Hepatocyte (in vitro differentiated cells): ENCODE data around the gene SAMD11. TPM values are rescaled to one million over a fixed set of nuclear protein-coding genes. Genes with fewer than 3 reads are reported as not detected.

Source experiments
- DNase-seq: peaks from one replicate; pipeline ENCODE4 v3.0.0-alpha.2; 2016; ENCODE audit warnings: low spot score
- H2AFZ ChIP-seq: fragments of 200-600 bp; sonication (generic); 2 replicates; pipeline ENCODE4 v1.6.0; 2016; ENCODE audit warnings: antibody characterized with exemption, mild to moderate bottlenecking
- H3K27ac ChIP-seq: fragments of 200-600 bp; sonication (generic); 2 replicates; pipeline ENCODE4 v1.5.1; 2016; ENCODE audit warnings: mild to moderate bottlenecking
- H3K27me3 ChIP-seq: fragments of 200-600 bp; sonication (generic); 2 replicates; pipeline ENCODE4 v1.6.1; 2016
- H3K36me3 ChIP-seq: fragments of 200-600 bp; sonication (generic); replicated peaks from 2 replicates; pipeline ENCODE4 v1.5.1; 2016; ENCODE audit warnings: low read depth; ENCODE audit not compliant: insufficient read depth
- H3K4me1 ChIP-seq: fragments of 200-600 bp; sonication (generic); 2 replicates; pipeline ENCODE4 v1.5.1; 2016; ENCODE audit warnings: mild to moderate bottlenecking, moderate library complexity; ENCODE audit not compliant: insufficient read depth
- H3K4me2 ChIP-seq: fragments of 200-600 bp; sonication (generic); 2 replicates; pipeline ENCODE4 v1.6.0; 2016
- H3K4me3 ChIP-seq: fragments of 200-600 bp; sonication (generic); 2 replicates; pipeline ENCODE4 v1.5.1; 2016; ENCODE audit warnings: mild to moderate bottlenecking
- H3K79me2 ChIP-seq: fragments of 200-600 bp; sonication (generic); 2 replicates; pipeline ENCODE4 v1.6.0; 2017; ENCODE audit warnings: mild to moderate bottlenecking
- H3K9me2 ChIP-seq: fragments of 200-600 bp; sonication (generic); replicated peaks from 2 replicates; pipeline ENCODE4 v1.6.0; 2017; ENCODE audit warnings: mild to moderate bottlenecking; ENCODE audit not compliant: insufficient read depth
- H3K9me3 ChIP-seq: fragments of 200-600 bp; sonication (generic); 2 replicates; pipeline ENCODE4 v1.5.1; 2016; ENCODE audit warnings: low read depth, mild to moderate bottlenecking
- H4K20me1 ChIP-seq: fragments of 200-600 bp; sonication (generic); 2 replicates; pipeline ENCODE4 v1.6.0; 2016; ENCODE audit warnings: mild to moderate bottlenecking; ENCODE audit not compliant: insufficient read depth, poor library complexity, severe bottlenecking
- CTCF ChIP-seq: fragments of 200-600 bp; sonication (generic); IDR thresholded peaks from 2 replicates; pipeline ENCODE4 v1.5.1; 2016; ENCODE audit warnings: antibody characterized with exemption, mild to moderate bottlenecking; ENCODE audit not compliant: poor library complexity
- EZH2 ChIP-seq: fragments of 200-600 bp; sonication (generic); IDR thresholded peaks from 2 replicates; pipeline ENCODE4 v1.6.1; 2016; ENCODE audit warnings: antibody characterized with exemption, mild to moderate bottlenecking, borderline replicate concordance
- EZH2phosphoT487 ChIP-seq: fragments of 200-600 bp; sonication (generic); IDR thresholded peaks from one replicate; pipeline ENCODE4 v1.6.1; 2018; ENCODE audit warnings: antibody characterized with exemption, mild to moderate bottlenecking, low read depth, moderate library complexity; ENCODE audit not compliant: unreplicated experiment, severe bottlenecking
- WGBS: methylation state at CpG from one replicate; pipeline ENCODE4 v1.1.6; 2016; ENCODE audit warnings: low lambda C conversion rate; ENCODE audit errors: missing lambda C conversion rate; 5-methylcytosine and 5-hydroxymethylcytosine counted together
- polyA plus RNA-seq: library from polyadenylated mRNA; unstranded; fragments of >200 nt; fragmentation: Nextera tagmentation; extraction: Ambion mirVana; gene quantifications from 2 replicates; pipeline ENCODE4 v1.2.1, GENCODE V29; 2016
- total RNA-seq: library from RNA; depleted of rRNA; stranded (reverse); fragments of >200 nt; gene quantifications from 2 replicates; pipeline ENCODE4 v1.2.3, GENCODE V29; 2014

The SAMD11 gene
- total and polyA plus RNA-seq, 2 experiments from 2014 or later: 9.5 to 17.1 TPM

DNA sequence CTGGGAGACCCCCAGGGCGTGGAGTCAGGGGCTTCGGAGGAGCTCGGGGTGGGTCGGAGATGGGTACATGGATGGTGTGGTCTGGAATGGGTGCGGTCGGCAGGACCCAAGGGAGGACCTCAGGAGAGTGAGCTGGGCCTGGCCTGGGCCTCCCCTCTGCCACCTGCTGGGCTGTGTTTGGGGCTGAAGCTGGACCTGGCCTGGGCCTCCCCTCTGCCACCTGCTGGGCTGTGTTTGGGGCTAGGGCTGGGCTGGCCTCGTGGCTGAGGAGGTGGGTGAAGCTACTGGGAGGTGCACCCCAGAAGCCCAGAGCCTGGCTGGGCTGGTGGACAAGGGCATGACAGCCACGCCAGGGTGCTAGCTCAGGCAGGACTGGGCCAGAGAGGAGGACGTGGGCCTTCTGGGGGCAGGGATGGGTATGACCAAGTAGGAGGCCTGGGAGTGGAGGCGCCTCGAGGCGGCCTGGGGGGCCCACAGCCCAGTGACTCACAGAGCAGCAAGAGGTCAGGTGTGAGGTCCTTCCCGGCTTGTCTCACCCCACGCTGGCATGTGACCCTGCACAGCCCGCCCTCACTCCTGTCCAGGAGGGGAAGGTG lies 14.5 kb downstream of the SAMD11 start:
- Histone ChIP-seq H3K4me3 (no peak overlapping the region), H2AFZ (no peak overlapping the region), H3K9me3 (no peaks in the 10 kb centered on the region), H3K27ac (no peak overlapping the region), H3K79me2 (no peaks in the 10 kb centered on the region), H4K20me1 (no peaks in the 10 kb centered on the region), H3K4me1 (peaks cover 57% of the 10 kb centered on the region), H3K27me3 (peaks cover 38% of the 10 kb centered on the region), H3K9me2 (no peaks in the 10 kb centered on the region), H3K4me2 (no peak overlapping the region), H3K36me3 (no peaks in the 10 kb centered on the region)
- 75% methylated on average over 11 of the region's 15 CpGs for WGBS
- DNase-seq: peak; percentile 60
- TF ChIP-seq EZH2 (no peak), CTCF (peak; percentile 49)

- H4K20me1 ChIP-seq: no peaks in the 10 kb centered on the region
- no peak for DNase-seq
- no peak overlapping the region for H3K4me2 ChIP-seq
- H3K27me3 ChIP-seq: peaks cover 32% of the 10 kb centered on the region
- no peaks in the 10 kb centered on the region for H3K36me3 ChIP-seq
- no peaks in the 10 kb centered on the region for H3K79me2 ChIP-seq
- H2AFZ ChIP-seq: no peak overlapping the region
- whole genome bisulfite sequencing: 71% methylated on average over 29 of the region's 30 CpGs
- H3K27ac ChIP-seq: no peak overlapping the region
- H3K4me1 ChIP-seq: peaks cover 55% of the 10 kb centered on the region
- no peaks in the 10 kb centered on the region for H3K9me3 ChIP-seq
- H3K4me3 ChIP-seq: no peak overlapping the region
- TF ChIP-seq EZH2: no peak
- TF ChIP-seq CTCF: no peak
- TF ChIP-seq EZH2phosphoT487: no peak
- H3K9me2 ChIP-seq: no peaks in the 10 kb centered on the region
Measured at GRCh38 chr1:938711-939489, 15.2 kb downstream of the SAMD11 start.

- Histone ChIP-seq H4K20me1 (no peaks in the 10 kb centered on the region), H3K27me3 (peaks cover 32% of the 10 kb centered on the region), H3K4me2 (peak overlapping the region; percentile 96), H3K27ac (peak overlapping the region; percentile 51), H3K9me2 (no peaks in the 10 kb centered on the region), H3K36me3 (no peaks in the 10 kb centered on the region), H3K4me1 (peaks cover 55% of the 10 kb centered on the region), H3K9me3 (no peaks in the 10 kb centered on the region), H3K79me2 (no peaks in the 10 kb centered on the region), H2AFZ (no peak overlapping the region), H3K4me3 (no peak overlapping the region)
- TF ChIP-seq CTCF (no peak), EZH2phosphoT487 (no peak), EZH2 (no peak)
- WGBS: 30% methylated on average over 18 of the region's 21 CpGs
- no peak for DNase-seq
Measured at GRCh38 chr1:939511-940106, 15.9 kb downstream of the SAMD11 start.
